Measurements from ENCODE around the gene KCTD11.

Gene KCTD11

DNA sequence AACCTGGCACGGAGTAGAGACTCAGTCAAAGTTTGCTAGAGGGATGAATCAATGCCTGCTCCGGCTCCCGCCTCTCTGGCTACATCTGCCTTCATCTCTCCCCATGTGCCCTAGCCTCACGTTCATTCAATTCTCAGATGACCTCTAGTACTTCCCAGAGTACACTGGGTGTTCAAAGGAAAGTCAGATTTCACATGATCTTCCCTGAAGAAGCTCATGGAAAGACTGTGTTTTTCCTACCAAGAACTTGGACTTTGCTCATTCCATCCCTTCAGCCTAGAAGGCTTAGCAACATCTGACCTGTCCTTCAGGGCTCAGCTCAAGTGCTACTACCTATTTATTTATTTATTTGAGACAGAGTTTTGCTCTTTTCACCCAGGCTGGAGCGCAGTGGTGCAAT, 17.9 kb downstream of the KCTD11 start:
- DNase-seq (ENCODE audit: extremely low read depth in 1 of 2, low read depth in 1 of 2) = no peak

DNA sequence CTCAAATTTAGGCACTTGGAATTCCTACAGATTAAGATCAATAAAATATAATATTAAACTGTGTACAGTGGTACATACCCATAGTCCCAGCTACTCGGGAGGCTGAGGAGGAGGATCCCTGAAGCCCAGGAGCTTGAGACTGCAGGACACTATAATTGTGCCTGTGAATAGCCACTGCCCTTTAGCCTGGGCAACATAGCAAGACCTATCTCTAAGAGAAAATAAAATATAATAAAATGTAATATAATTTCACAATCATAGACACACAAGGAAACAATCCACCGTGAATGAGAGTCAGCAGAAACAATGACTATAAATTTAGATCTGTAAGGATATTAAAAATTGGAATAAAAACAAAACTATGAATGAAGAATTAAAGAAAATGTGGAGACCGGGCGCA, 18.9 kb downstream of the KCTD11 start:
- no peak for DNase-seq (ENCODE audit: extremely low read depth in 1 of 2, low read depth in 1 of 2)

DNA sequence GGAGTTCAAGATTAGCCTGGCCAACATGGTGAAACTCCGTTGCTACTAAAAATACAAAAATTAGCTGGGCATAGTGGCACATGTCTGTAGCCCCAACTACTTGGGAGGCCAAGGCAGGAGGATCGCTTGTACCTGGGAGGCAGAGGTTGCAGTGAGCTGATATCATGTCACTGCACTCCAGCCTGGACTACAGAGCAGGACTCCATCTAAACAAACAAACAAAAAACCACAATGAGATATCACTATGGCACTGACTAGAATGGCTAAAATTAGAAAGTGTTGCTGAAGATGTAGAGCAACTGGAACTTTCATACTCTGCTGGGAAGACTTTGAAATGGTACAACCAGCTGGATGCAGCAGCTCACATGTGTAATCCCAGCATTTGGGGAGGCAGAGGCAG, 22.4 kb downstream of the KCTD11 start:
- DNase-seq (ENCODE audit: extremely low read depth in 1 of 2, low read depth in 1 of 2) = no peak

DNA sequence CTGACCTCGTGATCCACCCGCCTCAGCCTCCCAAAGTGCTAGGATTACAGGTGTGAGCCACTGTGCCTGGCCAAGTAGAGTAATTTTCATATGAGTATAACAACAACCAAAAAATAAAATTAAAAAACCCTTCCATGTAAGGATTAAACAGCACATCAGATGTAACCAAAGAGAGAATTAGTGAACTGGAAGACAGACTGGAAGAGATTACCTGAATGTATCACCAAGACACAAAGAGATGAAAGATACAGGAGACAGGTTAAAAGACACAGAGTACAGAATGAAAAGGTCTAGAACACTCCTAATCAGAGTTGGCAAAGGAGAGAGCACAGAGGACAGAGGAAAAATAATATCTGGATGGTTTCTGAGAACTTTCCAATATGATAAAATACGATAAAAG, 27.2 kb downstream of the KCTD11 start:
- DNase-seq (ENCODE audit: extremely low read depth in 1 of 2, low read depth in 1 of 2) = no peak

DNA sequence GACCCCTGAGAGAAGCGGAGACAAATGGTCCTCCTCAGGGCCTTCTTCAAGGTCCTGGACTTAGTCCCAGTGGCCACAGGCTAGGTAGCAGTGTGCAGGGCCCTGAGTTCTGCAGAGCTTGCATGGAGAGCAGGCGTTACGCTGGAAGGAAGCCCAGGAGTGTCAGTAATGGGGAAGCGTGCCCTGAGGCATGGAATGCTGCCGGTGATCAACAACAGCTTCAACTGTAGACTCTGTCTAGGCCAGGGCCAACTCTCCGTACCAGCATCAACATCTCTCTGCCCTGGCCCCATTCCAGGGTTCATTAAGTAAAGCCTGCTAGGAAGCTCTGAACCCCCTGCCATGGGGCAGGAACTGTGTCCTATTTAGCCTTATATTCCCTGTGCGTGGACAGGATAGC, 28.4 kb downstream of the KCTD11 start:
- no peak for DNase-seq (ENCODE audit: extremely low read depth in 1 of 2, low read depth in 1 of 2)

DNA sequence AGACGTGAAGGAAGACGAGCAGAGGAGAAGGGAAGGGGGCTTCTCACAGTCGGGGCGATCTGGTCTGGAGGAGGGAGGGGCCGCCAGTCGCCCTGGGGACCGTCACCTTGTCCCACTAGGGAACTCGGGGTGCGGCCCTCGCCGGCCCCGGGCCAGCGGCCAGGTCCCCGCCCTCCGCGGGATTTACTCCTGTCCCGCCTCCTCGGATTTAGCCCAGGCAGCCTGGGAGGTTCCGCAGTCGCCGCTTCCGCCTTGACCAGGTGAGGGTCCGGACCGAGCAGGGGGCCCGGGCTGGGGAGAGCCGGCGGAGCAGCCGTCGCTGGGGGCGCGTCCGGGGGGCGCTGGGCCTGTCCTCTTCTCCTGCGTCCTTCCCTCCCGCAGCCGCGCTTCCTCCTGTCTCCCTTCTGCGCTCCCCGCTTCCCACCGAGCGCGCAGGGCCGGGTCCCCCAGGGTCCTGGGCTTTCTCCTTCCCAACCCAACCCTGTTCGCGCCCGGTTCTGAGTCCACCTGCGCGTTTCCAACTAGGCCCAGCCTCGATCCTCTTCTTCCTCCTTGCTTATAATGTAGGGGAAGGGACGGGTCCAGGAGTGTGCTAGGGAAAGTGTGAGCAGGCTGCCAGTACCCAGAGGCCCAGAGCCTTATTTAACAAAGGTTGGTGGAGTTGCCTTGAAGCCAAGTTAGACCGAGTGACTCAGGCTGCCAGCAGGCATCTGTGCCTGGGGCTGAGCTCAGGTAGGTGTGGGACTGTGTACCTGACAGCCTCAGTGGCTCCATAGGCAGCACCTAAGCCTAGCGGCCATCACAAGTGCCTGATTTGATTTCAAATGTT, 29.1 kb downstream of the KCTD11 start, which contains the start of gene TNK1:
TNK1 (plus strand) TSS at position 235 of the 829 bp plus-strand sequence. CDS start 1,838 bp downstream, outside the sequence.
- no peak for DNase-seq (ENCODE audit: extremely low read depth in 1 of 2, low read depth in 1 of 2)

DNA sequence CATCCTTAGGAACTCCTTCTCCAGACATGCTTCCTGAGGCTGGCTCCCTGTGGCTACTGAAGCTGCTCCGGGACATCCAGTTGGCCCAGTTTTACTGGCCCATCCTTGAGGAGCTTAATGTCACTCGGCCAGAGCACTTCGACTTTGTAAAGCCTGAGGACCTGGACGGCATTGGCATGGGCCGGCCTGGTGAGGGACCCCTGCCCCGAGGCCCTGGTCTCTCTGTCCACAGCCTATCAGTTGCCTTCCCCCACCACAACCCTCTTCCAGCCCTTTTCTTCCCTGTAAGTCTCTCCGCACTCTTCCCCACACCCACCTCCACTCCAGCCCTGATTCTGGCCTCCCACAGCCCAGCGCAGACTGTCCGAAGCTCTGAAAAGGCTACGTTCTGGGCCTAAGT, 30.9 kb downstream of the KCTD11 start:
- no peak for DNase-seq (ENCODE audit: extremely low read depth in 1 of 2, low read depth in 1 of 2)

DNA sequence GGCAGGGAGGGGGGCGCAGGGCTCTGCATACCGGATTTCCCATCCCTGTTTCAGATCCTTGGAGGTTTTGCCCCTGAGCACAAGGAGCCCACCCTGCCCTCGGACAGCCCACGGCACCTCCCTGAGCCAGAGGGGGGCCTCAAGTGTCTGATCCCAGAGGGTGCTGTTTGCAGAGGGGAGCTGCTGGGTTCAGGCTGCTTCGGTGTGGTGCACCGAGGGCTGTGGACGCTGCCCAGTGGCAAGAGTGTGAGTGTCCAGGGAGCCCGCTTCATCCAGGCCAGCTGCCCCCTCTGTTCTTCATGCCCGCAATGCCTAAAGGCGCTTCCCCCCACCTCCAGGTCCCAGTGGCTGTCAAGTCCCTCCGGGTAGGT, 31.4 kb downstream of the KCTD11 start:
- no peak for DNase-seq (ENCODE audit: extremely low read depth in 1 of 2, low read depth in 1 of 2)

DNA sequence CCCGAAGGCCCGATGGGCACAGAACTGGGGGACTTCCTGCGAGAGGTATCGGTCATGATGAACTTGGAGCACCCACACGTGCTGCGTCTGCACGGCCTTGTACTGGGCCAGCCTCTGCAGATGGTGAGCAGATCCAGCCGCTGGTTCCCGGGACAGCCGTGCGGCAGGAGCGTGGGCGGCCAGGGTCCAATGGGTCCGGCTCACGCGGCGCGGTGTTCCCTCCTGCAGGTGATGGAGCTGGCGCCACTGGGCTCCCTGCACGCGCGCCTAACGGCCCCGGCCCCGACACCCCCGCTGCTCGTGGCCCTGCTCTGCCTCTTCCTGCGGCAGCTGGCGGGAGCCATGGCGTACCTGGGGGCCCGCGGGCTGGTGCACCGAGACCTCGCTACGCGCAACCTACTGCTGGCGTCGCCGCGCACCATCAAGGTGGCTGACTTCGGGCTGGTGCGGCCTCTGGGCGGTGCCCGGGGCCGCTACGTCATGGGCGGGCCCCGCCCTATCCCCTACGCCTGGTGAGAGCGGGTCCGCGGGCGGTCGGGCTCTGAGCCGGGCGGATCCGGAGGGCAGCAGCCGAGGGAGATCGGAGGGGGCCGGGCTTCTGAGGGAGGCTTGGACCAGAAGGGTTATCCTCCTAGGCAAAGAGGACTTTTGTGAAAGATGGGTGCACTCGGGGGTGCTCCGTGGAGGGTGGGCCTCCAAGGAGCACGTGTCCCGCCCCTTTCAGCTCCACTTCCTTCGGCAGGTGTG, 32.0 kb downstream of the KCTD11 start:
- DNase-seq (ENCODE audit: extremely low read depth in 1 of 2, low read depth in 1 of 2) = peak; percentile 44 to 62

DNA sequence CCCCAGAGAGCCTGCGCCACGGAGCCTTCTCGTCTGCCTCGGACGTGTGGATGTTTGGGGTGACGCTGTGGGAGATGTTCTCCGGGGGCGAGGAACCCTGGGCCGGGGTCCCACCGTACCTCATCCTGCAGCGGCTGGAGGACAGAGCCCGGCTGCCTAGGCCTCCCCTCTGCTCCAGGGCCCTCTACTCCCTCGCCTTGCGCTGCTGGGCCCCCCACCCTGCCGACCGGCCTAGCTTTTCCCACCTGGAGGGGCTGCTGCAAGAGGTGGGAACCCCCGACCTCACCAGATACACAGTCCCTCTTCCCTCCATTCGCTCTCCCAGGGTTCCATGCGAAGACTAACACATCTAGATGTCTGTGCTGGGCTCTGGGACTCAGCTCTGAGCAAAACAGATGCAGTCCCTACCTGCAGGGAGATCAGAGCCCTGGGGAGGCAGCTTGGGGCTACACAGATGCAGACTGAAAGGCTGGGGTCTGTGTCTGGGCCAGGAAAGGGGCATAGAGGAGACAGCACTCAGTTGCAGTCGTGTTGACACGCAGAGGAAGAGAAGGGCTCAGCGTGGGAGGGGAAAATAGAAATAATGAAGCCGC, 32.6 kb downstream of the KCTD11 start:
- DNase-seq (ENCODE audit: extremely low read depth in 1 of 2, low read depth in 1 of 2) = no peak

DNA sequence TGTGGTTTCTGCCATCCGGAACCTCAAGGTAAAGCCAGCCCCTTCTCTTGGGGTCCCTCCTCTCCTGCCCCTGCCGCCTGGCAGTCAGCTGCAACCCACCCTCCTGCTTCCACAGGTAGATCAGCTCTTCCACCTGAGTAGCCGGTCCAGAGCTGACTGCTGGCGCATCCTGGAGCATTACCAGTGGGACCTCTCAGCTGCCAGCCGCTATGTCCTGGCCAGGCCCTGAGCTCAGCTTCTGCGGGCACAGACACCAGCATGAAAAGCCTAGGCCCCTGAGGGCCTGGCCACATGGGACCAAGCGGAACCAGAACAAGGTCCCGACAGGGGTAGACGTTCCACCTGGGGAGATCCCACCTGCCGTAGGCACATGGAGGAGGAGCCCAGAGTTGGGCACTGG, 36.9 kb downstream of the KCTD11 start:
- no peak for DNase-seq (ENCODE audit: extremely low read depth in 1 of 2, low read depth in 1 of 2)

DNA sequence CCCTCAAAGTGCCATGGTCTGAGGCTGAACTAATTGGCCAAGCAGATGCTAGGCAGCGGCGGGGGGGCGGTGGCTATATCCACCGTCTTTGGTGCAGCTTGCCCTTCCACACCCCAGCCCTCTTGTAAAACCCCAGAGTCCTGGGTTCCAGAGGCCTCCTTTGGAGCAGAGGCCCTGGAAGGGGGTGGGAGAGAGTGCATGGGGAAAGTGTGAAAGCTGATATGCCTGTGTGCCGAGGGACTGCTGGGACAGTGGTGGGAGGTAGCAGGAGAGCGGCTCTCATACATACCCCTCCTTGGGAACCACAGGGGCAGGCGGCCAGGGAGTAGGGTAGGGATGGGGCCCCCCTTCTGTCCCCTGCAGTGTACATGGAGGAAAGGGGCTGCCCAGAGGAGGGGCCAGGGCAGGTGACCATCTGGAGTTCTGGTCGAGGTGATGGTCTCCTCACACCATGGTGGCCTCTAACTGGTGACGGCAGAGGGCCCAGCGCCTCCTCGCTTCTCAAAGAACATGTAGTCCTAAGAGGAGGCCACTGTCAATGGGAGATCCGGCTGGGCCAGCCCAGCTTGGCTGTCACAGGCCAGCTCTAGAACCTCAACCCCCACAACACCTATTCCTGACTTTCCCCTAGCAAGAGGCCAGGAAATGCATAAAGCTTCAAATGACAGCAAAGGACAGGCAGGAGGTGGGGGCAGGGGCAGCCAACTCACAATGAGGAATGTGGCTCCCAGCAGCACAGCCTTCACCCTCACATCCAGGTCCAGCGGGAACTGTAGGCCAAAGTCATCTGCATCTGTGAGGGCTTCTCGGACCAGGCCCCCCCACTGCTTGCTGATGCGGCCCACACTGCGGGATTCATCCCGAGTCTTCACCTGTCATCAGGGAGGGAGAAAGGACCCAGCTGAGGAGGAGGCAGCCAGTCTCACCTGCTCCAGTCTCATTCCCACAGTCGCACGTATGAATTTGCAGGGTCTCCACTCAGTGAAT, 38.3 kb downstream of the KCTD11 start:
- no peak for DNase-seq (ENCODE audit: extremely low read depth in 1 of 2, low read depth in 1 of 2)

DNA sequence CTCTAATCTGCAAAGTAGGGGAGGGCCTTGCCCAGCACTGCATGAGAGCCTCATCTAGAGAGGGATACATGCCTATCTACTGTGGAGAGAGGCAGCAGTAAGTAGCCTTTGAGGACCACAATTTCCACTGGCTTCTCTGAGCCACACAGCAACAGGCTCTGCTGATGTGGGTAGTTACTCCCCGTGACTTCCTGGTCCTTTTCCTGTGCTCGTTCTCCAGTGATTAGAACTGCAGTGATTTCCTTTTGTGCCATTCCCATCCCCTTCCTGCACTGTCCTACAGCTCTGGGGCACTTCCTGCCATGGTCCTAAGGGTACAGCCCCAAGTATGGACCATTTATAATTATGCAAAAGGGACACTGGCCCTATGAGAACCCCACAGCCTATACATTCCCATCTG, 39.3 kb downstream of the KCTD11 start:
- DNase-seq (ENCODE audit: extremely low read depth in 1 of 2, low read depth in 1 of 2) = no peak

DNA sequence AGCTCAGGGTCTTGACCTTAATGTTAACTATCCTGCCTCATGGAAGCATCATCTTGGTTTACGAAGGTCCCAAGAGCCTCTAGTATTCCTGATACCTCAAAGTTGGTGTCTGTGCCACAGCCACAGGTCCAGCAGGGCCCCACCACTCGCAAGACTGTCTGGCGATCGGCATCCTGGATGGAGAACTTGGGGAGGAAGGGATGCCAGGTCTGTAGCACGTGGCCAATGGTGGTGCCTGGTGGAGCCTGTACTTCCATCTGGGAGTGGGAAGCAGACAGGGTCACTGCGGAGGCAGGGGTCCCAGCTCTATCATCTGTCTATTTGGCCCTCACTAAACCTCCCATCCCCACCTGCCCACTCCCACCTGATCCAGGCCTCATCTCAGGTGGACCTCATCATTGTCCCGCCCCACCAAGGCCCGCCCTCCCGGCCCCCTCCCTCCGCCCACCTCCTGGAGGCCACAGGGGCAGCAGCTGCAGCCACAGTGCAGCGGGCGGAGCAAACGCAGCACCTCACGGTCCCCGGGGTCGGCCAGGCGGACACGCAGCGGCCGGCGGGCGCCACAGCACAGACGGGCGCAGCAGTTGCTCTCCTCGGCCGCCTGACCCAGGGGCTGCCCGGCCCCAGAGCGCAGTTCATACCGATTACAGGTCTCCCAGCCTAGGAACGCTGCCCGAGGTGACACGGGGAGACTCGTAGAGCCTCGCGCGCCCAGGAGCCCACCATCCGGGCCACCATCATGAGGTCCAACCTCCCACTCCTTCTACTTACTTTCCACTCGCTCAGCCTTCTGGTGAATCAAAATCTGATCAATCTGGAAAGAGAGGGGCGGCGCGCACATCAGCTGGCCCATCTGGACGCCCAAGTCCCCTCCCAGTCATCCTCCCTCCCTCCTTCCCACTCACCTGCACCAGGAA, 41.0 kb downstream of the KCTD11 start:
- DNase-seq (ENCODE audit: extremely low read depth in 1 of 2, low read depth in 1 of 2) = no peak

DNA sequence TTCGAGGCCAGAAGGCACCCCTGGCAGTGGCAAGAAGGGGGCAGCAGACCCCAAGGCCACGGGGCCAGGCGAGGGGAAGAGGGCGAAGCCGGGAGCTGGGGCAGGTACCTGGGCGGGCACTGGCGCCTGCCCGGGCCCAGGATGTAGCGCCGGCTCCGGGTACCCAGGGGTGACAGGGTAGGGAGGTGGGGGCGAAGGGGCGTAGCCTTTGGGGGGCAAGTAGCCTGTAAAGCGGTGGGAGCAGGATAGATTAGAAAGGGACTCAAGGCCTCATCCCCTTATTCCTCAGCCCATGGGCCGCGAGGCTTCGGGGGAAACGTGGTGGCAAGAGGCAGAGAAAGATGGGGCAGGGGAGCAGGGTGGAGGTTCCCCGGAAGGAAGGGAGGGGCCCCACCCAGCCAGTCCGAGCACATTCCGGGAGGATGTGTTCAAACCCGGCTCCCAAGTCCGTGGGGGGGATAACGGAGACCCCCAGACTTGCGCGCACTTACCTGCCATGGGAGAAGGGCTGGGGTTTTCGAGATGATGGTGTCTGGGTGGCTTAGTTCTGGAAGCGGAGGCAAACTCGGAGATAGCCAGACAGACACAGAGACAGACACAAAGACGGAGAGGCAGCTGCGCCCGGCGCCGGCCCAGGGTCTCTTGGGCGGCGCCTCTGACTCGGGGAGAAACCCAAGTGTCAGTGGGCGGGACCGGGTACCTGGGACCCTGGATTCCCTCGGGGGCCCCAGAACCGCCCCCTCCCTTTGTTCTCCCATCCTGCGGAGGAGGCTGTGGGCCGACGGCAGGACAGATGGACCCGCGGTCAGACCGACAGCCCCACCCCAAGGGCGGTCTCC, 41.9 kb downstream of the KCTD11 start:
- DNase-seq (ENCODE audit: extremely low read depth in 1 of 2, low read depth in 1 of 2) = peak; percentile 49 to 51

DNA sequence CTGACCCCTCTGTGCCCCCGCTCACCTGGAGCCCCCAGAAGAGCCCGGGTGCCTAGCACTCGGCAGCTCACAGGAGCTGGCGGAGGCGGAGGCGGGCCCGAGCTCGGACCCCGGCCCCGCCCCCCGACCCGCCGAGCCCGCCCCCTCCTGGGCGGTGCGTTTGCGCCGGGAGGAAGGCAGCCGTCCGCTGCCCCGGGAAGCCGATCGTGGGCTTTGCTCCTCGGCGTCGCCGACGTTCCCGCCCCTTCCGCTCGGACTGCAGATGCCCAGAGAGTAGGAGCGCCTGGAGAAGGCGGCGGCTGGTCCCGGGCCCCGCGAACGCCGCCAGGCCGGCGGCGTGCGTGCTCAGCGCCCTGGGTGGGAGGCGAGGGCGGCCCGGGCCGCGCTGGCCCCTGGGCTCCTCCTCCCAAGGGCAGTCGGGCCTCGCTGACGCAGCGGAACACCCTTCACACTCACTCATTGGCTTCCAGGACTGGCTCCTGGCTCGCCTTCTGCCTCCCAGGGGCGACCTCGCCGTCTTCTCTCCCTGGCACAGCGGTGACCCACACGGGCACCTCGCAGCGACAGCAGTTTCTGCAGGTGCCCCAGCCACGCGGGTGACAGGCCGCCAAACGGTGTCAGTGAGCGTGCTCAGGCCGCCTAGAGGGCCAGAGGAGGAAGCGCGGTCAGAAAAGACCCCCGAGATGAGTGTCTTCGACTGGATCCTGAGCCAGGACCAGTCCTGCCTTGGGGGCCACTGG, 42.7 kb downstream of the KCTD11 start, which contains the start of gene PLSCR3:
PLSCR3 (minus strand) TSS at position 74 of the 740 bp plus-strand sequence. CDS start 415 bp downstream, outside the sequence.
- peak; percentile 29 to 77 for DNase-seq (ENCODE audit: extremely low read depth in 1 of 2, low read depth in 1 of 2)

DNA sequence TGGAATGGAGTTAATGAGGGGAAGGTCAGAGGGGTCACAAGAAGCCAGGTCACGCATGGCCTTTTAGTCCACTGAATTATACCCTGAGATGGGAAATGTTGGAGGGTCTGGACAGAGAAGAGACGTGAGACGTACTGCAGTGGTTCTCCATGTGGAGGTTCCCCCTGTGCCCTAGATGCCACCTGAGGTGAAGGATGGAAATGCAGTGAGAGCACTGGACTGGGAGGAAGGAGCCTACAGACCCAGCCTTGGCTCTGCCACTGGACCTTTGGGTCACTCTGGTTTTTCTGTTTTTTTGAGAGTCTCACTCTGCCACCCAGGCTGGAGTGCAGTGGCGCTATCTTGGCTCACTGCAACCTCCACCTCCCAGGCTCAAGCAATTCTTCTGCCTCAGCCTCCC, 44.2 kb downstream of the KCTD11 start:
- DNase-seq (ENCODE audit: extremely low read depth in 1 of 2, low read depth in 1 of 2) = no peak

DNA sequence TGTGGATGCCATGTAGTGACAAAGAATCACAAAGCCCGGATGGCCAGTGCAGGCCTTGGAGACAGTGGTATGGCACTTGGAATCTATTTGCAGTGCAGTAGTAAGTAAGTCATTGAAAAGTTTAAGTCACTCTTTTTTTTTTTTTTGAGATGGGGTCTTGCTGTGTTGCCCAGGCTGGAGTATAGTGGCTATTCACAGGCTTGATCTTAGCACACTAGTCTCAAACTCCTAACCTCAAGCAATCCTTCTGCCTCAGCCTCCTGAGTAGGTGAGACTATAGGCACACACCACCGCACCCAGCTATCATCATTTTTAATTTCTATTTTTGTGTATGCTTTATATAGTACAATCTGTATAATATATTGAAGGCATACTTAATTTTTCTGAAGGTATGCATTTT, 46.6 kb downstream of the KCTD11 start:
- no peak for DNase-seq (ENCODE audit: extremely low read depth in 1 of 2, low read depth in 1 of 2)
